GM18519 (cell line): ENCODE measurements around the gene NMS.
"Not testable (repeated sequence)": the region's sequence is repeated elsewhere in the genome, so short reads cannot be mapped to it uniquely, and the experiment has no call there.

Source experiments
- ATAC-seq: cut with Tn5 transposase; IDR thresholded peaks from one replicate; pipeline ENCODE4 v1.9.1; 2021; ENCODE audit warnings: mild to moderate bottlenecking, moderate library complexity; ENCODE audit not compliant: unreplicated experiment, low FRiP score

Gene NMS

GRCh38 chr2:100470182-100470581, at the start of gene NMS:
Gene NMS, plus strand, starts transcription at chr2:100470482. Its CDS starts 7 bp downstream, at chr2:100470489.
- ATAC-seq = no peak

GRCh38 chr2:100422320-100423055, 47.8 kb upstream of the NMS start:
- ATAC-seq = no peak

- no peak for ATAC-seq
These were observed 46.7 kb upstream of the NMS start for GRCh38 chr2:100423631-100424030.

- ATAC-seq = no peak
These were observed 45.9 kb upstream of the NMS start for GRCh38 chr2:100424277-100424875.

GRCh38 chr2:100425107-100425506, 45.2 kb upstream of the NMS start:
- no peak for ATAC-seq

GRCh38 chr2:100425573-100426383, 44.5 kb upstream of the NMS start:
- ATAC-seq = no peak

- no peak for ATAC-seq
These were observed 43.9 kb upstream of the NMS start for GRCh38 chr2:100426384-100426720.

GRCh38 chr2:100427111-100427510, 43.2 kb upstream of the NMS start:
- ATAC-seq = no peak

- ATAC-seq = no peak
These were observed 42.5 kb upstream of the NMS start for GRCh38 chr2:100427627-100428258.

GRCh38 chr2:100429726-100430125, 40.6 kb upstream of the NMS start:
- ATAC-seq = no peak

GRCh38 chr2:100437751-100438150, 32.5 kb upstream of the NMS start:
- ATAC-seq = no peak

GRCh38 chr2:100446696-100447095, 23.6 kb upstream of the NMS start:
- ATAC-seq = no peak

GRCh38 chr2:100451092-100451491, 19.2 kb upstream of the NMS start:
- no peak for ATAC-seq

GRCh38 chr2:100451734-100452133, 18.5 kb upstream of the NMS start:
- no peak for ATAC-seq

- no peak for ATAC-seq
These were observed 16.4 kb upstream of the NMS start for GRCh38 chr2:100453853-100454252.

GRCh38 chr2:100456357-100456756, 13.9 kb upstream of the NMS start:
- not testable (repeated sequence) for ATAC-seq

GRCh38 chr2:100460904-100461530, 9.3 kb upstream of the NMS start:
- no peak for ATAC-seq

- ATAC-seq = no peak
These were observed 724 bp downstream of the NMS start for GRCh38 chr2:100470898-100471514.

- no peak for ATAC-seq
These were observed 6.3 kb downstream of the NMS start for GRCh38 chr2:100476606-100477005.

- ATAC-seq = no peak
These were observed 12.5 kb downstream of the NMS start for GRCh38 chr2:100482741-100483140.
